HCT116 (cell line): Measurements from ENCODE around the gene ACVR1.

Experiments
- EGR1 ChIP-seq: IDR thresholded peaks from 2 replicates; pipeline ENCODE4 v1.6.1; 2012; ENCODE audit warnings: low read depth
- ELF1 ChIP-seq: IDR thresholded peaks from 2 replicates; pipeline ENCODE4 v1.6.1; 2012; ENCODE audit warnings: low read depth, borderline replicate concordance
- EZH2 ChIP-seq: fragments of 200-600 bp; sonication (generic); IDR thresholded peaks from 2 replicates; pipeline ENCODE4 v1.6.1; 2017; ENCODE audit warnings: antibody characterized with exemption, mixed run types
- EZH2phosphoT487 ChIP-seq: fragments of 200-600 bp; IDR thresholded peaks from 2 replicates; pipeline ENCODE4 v1.6.1; 2018; ENCODE audit warnings: antibody characterized with exemption, borderline replicate concordance
- JUND ChIP-seq: IDR thresholded peaks from 2 replicates; pipeline ENCODE4 v1.6.1; 2012
- POLR2A ChIP-seq: IDR thresholded peaks from 2 replicates; pipeline ENCODE4 v1.7.0; 2011; ENCODE audit warnings: borderline replicate concordance; ENCODE audit not compliant: insufficient read depth, insufficient read length; ENCODE audit errors: extremely low read depth
- POLR2AphosphoS5 ChIP-seq: IDR thresholded peaks from 2 replicates; pipeline ENCODE4 v1.6.1; 2011; ENCODE audit warnings: mild to moderate bottlenecking, low read depth, low read length, moderate library complexity
- REST ChIP-seq: IDR thresholded peaks from 2 replicates; pipeline ENCODE4 v1.6.1; 2012; ENCODE audit warnings: low read depth
- SIN3A ChIP-seq: IDR thresholded peaks from 2 replicates; pipeline ENCODE4 v1.6.1; 2012; ENCODE audit warnings: low read depth
- SP1 ChIP-seq: IDR thresholded peaks from 2 replicates; pipeline ENCODE4 v1.6.1; 2012; ENCODE audit warnings: low read depth
- SRF ChIP-seq: IDR thresholded peaks from 2 replicates; pipeline ENCODE4 v1.6.1; 2012; ENCODE audit warnings: low read depth
- ZFX ChIP-seq: fragments of 450-650 bp; IDR thresholded peaks from 2 replicates; pipeline ENCODE4 v1.6.1; 2017
- TF ChIP-seq, protein P1 (sequence below), 3 experiments: fragments of 200-600 bp in 1 of 3; sonication (generic) in 1 of 3; IDR thresholded peaks in 2 of 3; conservative IDR thresholded peaks in 1 of 3; 2 replicates each; pipeline ENCODE4 v1.5.1; 2012 to 2017; ENCODE audit warnings: low read depth in 2 of 3, low read length in 2 of 3, antibody characterized with exemption in 1 of 3, borderline replicate concordance in 1 of 3, control low read depth in 1 of 3, mild to moderate bottlenecking in 1 of 3, mixed read lengths in 1 of 3, mixed run types in 1 of 3, moderate library complexity in 1 of 3; ENCODE audit not compliant: insufficient read depth in 1 of 3

DNA sequence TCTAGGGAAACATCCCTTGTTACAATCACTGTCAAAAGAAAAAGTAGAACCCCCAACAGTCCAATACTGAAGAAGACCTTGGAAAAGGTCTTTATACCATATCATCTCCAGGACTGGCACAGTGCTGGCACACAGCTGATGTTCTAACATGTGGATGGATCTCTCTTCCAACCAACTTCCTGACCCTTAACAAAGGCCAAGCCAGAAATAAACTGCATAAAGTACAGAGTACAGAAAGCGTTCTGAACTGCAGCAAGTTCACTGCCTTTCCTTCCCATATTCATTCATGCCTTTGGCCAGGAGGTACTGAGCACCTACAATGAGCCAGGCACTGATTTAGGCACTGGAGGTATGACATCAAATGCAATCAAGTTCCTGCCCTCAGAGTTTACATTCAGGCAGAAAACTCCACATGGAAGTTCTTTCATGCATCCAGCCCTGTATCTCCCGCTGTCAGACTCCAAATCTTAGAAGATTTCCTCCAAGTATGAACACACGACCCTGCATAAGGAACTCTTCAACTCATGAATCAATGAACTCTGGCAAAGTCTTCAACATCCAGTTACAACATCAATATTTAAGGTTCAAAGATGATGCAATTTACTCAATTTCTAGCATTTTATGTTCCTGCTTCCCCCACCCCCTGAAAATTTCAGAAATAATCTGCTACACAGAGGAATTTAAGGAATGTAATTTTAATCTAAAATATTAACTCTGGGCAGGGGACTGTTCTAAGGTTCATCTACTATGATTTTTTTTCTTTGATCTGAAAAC, 33.8 kb downstream of the ACVR1 start:
- TF ChIP-seq, protein P1, sequence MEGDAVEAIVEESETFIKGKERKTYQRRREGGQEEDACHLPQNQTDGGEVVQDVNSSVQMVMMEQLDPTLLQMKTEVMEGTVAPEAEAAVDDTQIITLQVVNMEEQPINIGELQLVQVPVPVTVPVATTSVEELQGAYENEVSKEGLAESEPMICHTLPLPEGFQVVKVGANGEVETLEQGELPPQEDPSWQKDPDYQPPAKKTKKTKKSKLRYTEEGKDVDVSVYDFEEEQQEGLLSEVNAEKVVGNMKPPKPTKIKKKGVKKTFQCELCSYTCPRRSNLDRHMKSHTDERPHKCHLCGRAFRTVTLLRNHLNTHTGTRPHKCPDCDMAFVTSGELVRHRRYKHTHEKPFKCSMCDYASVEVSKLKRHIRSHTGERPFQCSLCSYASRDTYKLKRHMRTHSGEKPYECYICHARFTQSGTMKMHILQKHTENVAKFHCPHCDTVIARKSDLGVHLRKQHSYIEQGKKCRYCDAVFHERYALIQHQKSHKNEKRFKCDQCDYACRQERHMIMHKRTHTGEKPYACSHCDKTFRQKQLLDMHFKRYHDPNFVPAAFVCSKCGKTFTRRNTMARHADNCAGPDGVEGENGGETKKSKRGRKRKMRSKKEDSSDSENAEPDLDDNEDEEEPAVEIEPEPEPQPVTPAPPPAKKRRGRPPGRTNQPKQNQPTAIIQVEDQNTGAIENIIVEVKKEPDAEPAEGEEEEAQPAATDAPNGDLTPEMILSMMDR (IDR thresholded peaks at IDR 0.05 in 2 of 3, conservative IDR thresholded peaks at IDR 0.05 in 1 of 3; ENCODE audit: borderline replicate concordance in 1 of 3, insufficient read depth in 1 of 3, low read depth in 2 of 3, low read length in 2 of 3), result no peak
- TF ChIP-seq POLR2A, result no peak
- TF ChIP-seq ZFX, result no peak
- no peak for TF ChIP-seq EZH2phosphoT487
- TF ChIP-seq REST, result no peak
- TF ChIP-seq SRF, result no peak
- TF ChIP-seq JUND, result no peak
- no peak for TF ChIP-seq EZH2
- no peak for TF ChIP-seq POLR2AphosphoS5
- no peak for TF ChIP-seq EGR1
- TF ChIP-seq SIN3A, result no peak
- no peak for TF ChIP-seq SP1
- no peak for TF ChIP-seq ELF1
